Gastrocnemius medialis (tissue), 4 donors: ENCODE measurements around the gene DPH7.

Experiments
- CTCF ChIP-seq, 5 experiments: fragments of 450-650 bp in 3 of 5; fragments of 200-600 bp in 2 of 5; sonication (generic) in 2 of 5; IDR thresholded peaks in 4 of 5; conservative IDR thresholded peaks in 1 of 5; 1 replicate in 4 of 5; 2 replicates in 1 of 5; pipeline ENCODE4 v1.5.1; 2016 to 2019; ENCODE audit warnings: antibody characterized with exemption in 5 of 5, mild to moderate bottlenecking in 3 of 5, moderate library complexity in 3 of 5
- POLR2A ChIP-seq, 2 donors: fragments of 450-650 bp; IDR thresholded peaks; one replicate each; pipeline ENCODE4 v1.6.1; 2017; ENCODE audit warnings: antibody characterized with exemption in 2 of 2, mild to moderate bottlenecking in 2 of 2, moderate library complexity in 2 of 2

GRCh38 chr9:137620581-137620980 is 41.9 kb upstream of the DPH7 start:
- TF ChIP-seq CTCF (IDR thresholded peaks at IDR 0.05 in 4 of 5, conservative IDR thresholded peaks at IDR 0.05 in 1 of 5) = no peak
- TF ChIP-seq POLR2A (IDR thresholded peaks at IDR 0.05) = no peak
